ENCODE measurements around the gene GP2.

Gene GP2

DNA sequence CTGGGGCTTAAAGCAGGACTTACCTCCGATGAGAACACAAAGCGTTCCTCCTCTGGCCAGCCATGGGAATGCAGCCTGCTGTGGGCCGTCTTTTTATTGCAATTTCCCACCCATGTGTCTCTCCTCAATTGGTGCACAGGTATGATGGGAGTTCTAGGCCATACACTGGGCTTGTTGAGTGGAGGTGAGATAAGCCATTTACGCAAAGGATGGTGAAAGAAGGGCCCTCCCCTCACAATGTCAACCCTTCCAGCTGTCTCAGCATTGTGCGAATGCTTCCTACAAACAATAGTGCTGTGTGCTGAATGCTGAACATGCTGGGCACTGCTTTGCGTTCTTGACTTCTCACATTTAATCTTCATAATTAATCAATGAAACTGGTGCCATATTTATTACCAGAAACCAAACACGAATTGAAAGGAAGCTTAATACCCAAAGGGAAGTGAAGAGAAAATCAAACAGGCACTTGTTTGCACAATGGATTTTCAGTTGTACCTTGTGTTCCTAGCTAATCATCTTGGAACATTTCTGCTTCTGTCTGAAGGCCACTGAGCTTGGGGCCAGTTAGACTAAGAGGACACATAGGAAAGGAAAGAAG, at the start of gene GP2:
Gene GP2 (minus strand): TSS at position 70 of the 598 bp plus-strand sequence. CDS start 1,082 bp downstream, outside the sequence.
- no peak for DNase-seq

DNA sequence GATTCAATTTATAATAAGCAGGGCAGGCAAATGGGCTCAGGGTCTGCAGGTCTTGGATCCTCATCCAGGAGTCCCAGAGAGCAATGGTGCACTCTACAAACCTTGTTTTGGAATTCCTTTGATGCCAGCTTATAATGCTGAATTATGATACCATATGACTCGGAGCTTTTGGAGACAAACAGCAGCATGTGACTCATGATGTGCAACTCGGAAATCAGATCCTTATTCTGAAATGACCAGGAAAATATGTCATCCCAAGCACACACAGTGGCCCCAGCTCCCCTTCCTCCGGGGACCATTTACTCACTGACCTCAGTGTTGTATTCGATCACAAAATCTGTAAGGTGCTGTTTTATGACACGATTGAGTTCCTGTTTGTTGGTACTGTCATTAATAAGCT, 45.4 kb upstream of the GP2 start:
- no peak for DNase-seq

DNA sequence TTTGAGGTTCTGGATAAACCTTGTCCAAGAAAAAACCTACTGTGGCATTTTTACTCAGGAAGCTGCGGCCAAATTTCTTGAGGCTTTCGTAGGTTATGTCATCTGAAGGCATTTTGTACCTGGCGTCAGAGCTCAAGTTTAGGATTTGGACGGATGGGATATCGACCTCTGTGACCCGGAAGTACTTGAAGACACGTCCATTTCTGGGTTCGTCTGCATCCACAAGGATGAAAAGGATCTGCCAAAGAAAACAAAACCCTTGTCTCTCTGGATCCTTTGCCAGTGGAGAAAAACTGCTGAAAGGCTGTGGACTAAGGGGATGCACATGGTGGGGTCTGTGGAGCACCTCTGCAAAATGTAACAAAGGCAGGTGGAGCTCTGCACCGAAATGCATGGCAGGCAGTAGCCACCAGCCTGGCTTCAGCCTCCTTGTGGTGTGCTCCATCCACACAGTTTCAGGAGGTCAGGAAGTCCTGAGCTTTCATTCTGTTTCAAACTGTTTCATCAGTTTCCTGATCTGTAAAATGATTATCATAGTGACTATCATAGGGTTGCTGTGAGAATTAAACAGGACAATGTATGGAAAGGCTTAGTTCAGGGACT, 42.2 kb upstream of the GP2 start:
- no peak for DNase-seq

DNA sequence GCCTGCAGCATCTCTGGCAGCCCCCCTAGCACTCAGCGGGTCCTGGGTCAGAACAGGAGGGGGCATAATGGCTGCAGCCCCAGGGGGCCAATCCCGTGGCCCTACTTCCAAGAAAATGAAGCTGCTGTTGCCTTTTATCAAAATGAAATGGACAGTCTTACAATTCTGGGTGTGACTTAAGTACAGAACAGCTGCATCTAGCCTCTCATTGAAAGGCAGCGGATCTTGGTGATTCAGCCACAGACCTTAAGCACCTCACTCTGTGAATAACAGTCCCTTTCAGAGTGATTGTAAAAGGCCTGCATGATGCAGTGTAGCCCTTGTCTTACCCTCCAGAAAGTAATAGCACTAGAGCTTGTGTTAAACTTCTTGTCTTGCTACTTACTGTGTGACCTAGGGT, 36.7 kb upstream of the GP2 start:
- DNase-seq = no peak

DNA sequence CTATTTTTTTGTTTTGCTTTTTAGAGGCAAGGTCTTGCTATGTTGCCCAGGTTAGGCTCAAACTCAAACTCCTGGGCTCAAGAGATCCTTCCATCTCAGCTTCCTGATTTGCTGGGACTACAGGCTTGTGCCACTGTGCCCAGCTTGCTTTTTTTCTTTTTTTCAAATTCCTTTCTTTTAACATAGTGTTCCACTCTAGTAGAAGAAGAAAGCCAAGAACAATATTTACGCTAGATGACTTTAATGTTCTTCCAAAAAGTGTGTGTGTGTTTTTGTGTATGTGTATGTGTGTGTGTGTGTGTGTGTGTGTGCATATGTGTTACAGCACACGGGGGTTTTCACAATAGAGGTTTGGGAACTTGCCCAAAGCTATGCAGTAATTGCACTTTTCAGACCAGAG, 35.9 kb upstream of the GP2 start:
- no peak for DNase-seq

DNA sequence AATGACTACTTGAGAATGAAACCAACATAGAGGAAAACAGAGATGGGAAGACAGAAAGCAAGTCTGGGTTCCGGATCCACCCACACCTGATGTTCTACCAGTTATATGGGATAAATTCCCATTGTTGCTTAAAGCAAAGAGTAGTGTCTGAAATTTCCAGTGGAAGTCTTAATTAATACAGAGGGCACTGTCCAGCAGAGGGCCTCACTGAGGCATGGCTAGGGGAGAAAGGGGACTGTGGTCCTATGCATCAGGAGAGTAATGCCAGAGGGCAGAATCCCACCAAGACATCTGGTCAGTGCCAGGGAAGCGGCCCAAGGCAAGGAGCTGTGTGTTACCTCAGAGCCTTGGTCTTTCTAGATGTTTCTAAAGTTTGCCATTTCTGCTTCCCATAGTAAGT, 32.7 kb upstream of the GP2 start:
- no peak for DNase-seq

DNA sequence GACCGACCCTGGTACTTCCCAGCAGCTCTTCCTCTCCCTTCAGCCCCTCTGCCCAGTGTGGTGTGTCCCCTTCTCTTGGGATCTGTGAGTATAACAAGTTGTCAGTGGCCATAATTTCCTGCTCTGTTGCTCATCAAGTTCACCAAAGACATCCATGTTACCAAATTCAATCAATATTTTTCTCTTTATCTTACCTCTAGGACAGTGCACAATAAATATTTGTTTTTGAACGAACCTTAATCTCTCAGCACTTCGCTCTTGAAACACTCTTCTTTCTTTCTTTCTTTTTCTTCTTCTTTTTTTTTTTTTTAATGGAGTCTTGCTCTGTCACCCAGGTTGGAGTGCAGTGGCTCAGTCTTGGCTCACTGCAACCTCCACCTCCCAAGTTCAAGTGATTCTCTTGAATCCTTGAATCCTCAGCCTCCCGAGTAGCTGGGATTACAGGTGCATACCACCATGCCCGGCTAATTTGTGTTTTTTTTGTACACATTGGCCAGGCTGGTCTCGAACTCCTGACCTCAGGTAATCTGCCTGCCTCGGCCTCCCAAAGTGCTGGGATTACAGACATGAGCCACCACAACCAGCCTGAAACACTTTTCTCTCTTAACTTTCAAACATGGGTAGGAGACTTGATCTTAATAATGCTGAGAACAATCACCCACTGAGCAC, 27.9 kb upstream of the GP2 start:
- no peak for DNase-seq

DNA sequence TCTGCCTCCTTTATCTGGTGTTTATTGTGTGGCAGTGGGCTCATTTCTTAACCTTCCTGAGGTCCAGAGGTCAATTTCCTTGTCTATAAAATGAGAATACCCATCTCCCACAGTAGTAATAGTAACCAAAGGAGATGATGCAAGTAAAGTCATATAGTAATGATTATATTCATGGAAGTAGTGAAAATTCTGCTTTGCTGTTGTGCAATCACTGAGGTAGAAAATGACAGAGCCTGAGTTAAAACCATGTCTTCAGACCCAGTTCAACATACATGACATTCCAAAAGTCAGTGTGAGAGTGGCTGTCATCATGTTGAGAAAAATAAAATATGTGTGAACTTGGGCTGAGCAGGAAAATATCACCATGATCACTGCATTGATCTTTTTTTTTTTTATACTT, 26.1 kb upstream of the GP2 start:
- DNase-seq = no peak

DNA sequence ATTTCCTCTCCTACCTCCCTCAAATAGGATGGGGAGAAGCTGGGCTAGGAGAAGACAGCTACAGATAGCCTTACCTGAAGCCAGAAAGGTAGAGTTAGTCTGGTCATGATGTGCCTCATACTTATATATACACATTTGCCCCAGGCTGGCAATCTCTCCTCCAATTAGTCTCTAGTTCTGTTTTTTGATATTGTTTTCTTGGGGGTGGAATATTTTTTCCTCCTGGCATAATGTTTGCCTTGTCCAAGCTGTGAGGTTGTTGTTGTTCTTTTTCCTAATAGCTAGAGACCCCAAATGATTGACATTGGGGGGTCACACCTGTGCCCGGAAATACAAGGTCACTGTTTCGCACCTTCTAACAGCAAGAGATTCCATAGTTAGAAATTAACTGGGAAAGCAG, 25.3 kb upstream of the GP2 start, which contains the start of gene UMOD:
Gene UMOD (minus strand): TSS at position 101 of the 400 bp plus-strand sequence. CDS start 1,978 bp downstream, outside the sequence.
- no peak for DNase-seq

DNA sequence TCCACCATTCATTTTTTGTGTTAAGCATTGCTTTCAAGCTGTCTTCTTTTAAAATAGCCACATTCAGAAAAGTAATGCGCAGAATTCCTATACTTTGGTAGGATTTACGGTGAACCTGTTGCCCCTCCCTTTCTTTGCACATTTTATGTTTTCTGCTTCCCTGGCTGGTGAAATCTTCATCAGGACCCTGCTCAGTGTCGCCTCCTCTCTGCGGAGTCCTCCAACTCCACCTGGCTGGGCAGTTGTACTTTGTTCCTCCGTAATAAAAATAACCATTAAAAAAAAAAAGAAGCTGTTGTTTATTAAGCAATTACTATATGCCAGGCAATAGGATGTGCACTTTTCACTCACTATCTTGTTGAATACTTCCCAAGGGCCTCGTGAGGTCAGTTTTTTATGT, 22.3 kb upstream of the GP2 start:
- DNase-seq = no peak

DNA sequence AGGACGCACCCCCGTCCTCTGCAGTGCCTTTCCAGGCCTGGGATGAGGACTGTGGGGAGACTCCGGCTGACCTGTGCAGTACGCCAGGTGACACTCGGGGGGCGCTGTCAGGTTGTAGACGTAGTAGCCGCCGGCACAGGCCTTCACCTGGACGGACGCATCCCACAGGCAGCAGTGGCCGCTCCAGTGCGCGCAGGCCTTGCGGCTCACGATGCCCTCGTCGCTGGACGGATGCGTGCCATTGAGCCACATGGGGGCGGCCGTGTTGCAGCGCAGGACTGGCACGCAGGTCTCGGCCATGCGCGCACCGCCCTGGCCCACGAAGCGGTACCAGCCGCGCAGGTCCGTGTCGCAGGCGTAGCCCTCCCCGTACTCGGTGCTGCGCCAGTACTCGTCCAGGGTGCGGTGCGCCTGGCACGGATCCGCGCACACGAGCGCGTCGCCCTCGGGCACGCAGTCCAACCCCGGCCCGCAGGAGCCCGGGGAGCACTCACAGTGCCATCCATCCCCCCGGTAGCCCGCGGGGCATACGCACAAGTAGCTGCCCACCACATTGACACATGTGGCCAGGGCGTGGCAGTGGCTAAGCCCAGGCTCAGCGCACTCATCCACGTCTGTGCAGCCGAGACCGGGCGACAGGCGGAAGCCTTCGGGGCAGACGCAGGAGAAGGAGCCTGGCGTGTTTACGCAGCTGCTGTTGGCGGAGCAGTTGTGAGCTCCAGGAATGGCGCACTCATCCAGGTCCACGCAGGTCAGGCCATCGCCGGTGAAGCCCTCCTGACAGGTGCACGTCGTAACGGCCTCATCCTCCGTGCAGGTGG, 21.3 kb upstream of the GP2 start:
- no peak for DNase-seq

DNA sequence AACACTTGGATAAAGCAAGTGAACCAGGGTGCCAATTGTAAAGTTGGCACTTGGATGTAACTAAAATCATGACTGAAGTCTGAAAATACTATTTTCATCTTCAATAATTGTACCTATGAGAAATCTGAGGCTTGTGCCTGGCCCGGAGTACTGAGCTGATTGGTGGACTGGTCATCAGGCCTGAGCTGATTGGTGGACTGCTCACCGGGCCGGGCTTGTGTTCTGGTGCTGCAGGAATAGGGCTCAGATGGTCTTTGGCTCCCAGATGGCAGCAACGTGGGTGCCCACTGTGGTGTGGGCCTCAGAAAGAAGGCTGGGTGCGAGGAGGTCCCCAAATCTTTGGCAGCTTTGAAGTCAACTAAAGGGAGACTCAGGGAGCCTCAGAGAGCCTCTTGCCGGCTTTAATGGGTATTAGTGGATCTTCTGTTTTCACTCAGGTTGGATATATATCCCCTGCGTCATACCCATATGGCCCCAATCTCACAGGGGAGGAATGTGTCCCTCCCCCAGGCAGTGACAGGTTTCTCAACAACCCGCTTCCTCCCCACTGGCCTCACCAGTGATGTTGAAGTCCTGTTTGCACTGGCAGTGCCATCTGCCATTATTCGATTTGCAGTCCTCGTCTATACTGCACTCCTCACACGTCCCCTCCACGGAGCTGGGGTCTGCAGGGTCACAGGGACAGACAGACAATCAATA, 20.5 kb upstream of the GP2 start:
- DNase-seq = no peak

DNA sequence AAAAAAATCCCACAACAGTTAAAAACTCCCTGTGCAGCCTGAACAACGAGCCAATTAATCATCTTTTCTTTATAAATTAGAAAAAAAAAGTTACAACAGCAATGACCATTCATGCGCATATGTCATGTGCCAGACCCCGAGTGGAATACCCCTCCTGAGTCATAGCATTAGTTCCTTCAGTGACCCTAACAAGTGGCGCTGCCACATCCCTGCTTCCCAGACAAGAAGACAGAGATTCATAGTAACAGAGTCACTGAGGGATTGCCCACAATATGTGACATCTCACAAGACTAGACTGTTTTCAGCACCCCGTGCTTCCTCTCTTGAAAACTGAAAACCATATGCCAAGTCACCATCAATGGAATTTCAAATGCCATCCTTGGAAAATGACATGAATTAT, 17.3 kb upstream of the GP2 start:
- no peak for DNase-seq

DNA sequence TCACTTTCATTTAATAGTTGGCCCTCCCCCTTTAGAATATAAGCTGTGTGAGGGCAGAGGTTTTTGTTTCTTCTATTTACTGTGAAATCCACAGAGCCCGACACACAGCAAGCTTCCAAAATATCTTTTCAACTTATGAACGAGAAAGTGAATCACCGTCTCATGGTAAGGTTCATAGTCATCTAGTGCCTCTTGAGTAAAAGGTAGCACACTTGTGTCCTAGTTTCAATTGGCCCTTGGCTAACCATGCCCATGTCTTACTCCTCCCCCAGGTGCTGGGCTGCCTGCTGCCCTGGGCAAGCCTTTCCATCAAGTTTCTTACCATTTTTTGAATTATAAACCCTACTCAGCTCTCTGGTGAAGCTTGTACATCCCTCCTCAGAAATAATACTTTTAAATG, 12.4 kb upstream of the GP2 start:
- DNase-seq = no peak

DNA sequence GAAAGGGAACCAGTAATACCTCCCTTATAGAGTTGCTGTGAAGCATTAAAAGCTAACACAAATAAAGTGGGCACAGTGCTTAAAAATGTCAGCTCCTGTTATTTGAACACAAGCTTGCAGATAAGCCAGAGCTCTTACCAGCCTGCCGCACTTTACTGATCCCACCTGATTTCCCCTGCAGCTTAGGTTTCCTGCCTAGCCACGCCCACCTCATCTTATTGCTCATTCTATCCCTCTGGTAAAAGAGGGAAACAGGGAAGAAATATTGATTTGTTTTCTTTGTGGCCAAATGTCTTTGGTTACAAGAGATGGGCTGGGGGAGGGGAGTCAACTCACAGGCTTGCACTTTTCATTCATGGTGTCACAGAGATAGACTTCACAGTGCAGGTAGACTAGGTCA, 9.6 kb upstream of the GP2 start:
- DNase-seq = no peak

DNA sequence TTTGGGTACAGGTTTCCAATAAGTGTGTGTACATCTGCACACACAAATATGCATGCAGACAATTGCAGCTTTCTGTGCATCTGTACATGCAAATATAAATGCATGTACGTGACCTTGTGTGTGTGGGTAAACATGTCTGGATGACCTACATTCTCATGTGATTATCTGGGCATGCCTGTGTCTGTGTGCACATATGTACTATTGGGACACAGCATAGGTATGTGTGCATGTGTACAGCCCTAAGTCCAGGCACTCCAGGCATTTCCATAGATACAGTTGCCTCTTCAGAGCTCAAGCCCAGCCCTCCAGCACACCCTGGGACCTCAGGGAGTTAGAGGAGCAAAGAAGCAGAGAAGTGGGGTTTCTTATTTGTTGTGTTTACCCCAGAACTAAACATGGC, 7.1 kb upstream of the GP2 start:
- no peak for DNase-seq

DNA sequence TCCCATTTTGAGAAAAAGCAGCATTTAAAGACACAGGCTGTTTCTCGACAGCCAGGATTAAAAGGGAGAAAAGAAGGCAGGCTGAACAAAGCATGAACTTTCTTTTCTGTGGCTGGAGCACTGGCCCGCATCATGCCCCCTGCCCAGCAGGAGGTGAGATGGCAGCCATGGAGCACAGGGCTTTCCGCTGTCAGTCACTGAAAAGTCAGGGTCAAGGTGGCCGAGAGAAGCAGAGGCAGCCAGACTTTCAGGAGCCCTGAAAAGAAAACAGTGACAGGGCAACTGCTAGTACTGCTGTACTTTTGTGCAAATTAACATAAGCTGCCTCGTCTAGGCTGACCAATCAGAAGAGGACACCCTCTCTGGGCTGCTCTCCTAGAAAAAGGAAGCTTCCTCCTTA, 5.8 kb upstream of the GP2 start:
- DNase-seq = no peak

DNA sequence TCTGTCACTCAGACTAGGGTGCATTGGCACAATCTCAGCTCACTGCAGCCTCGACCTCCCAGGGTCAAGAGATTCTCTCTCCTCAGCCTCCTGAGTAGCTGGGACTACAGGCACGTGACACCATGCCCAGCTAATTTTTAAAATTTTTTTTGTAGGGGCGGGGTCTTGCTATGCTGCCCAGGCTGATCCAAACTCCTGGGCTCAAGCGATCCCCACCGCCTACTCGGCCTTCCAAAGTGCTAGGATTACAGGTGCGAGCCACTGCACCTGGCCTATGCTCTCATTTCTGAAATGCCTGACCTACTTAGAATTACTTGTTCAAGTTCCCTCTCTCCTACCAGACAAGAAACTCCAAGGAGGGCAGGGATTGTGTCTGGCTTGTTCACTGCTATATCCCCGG, 5.1 kb upstream of the GP2 start:
- DNase-seq = no peak

DNA sequence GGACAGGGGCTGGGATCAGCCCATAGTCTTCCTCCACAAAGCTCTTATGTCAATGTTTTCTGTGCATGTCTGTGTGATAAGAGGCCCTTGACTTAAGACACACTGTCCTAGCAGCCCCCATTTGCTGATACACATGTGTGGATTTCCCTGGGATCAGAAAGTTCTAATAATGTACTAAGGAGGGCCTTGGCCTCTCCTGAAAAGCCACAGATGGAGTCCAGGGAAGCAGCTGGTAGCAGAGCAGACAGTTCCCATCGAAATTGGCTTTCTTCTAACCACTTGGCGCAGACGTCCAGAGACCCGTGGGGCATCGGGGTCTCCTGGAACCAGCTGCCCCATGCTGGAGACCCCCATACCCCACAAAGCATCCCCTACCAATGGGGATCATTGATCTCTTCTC, 4.3 kb upstream of the GP2 start:
- DNase-seq = no peak

DNA sequence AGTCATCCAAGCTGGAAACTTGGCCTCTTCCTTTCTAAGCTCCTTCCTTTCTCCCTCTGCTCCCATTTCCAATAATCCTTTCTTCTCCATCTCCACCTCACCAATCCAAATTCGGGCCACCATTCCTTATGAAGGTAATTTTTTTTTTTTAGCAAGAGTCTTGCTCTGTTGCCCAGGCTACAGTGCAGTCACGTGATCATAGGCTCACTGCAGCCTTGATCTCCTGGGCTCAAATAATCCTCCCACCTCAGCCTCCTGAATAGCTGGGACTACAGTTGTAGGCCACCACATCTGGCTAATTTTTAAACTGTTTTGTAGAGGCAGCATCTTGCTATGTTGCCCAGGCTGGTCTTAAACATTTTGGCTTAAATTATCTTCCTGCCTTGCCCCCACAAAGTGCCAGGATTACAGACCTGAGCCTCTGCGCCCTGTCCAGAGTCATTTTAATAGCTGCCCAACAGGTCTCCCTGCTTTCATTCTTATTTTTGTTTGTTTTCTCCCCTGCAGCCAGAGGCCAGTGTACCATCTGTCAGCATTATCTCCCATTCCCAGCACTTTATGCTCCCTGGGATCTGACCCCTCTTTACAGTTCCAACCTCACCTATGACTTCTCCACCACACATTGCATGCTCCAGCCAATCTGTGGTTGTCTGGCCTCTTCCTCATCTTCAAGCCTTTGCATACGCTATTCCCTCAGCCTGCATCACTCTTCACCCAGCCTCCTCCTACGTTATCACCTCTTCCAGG, 2.3 kb upstream of the GP2 start:
- DNase-seq = no peak

DNA sequence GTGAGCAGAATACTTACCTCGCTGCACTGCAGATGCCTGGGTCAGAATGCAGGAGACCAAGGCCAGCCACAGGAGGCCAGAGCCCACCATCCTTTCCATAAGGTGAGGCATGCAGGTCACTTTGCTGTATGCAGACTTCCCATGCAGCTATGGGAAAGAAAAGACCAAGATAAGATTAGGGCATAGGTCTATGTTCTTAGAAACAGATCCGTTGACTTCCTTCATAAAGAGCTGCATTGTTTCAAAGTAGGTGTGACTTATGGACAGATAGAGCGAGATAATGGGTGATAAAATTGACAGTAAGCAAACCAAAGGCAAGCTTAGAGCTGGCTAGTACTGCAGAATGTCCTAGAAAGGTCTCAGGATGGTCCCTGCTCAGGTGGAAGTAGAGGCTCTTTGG, 992 bp downstream of the GP2 start:
- DNase-seq = no peak

DNA sequence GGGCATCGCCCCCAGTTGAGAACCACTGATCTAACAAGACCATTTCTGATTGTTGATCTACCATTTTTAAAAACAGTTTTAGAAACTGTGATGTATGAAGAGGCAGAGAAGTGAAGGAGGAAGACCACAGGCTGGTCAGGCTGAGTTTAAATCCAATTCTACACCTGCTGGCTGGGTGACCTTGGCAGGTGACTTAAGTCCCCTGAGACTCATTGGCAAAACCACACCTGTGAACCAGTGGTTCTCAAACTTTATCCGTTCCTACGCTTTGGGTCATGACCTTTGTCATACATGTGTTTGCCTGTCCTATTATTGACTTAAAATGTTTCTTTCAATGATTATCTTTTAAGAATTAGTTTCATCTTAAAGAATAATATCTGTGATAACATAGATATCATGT, 2.3 kb downstream of the GP2 start:
- no peak for DNase-seq
